Liver (tissue), 9 donors: ENCODE data around the gene TMEM168. TPM values are rescaled to one million over a fixed set of nuclear protein-coding genes. Genes with fewer than 3 reads are reported as not detected.

Experiments used
- DNase-seq: peaks from one replicate; pipeline ENCODE4 v3.0.0-alpha.2; 2017; ENCODE audit warnings: low spot score
- H3K27ac ChIP-seq, 2 donors: one replicate each; pipeline ENCODE4 v1.7.0; 2013; ENCODE audit warnings: inconsistent platforms in 2 of 2, low read length in 2 of 2, control low read depth in 1 of 2, low read depth in 1 of 2, mild to moderate bottlenecking in 1 of 2
- H3K27me3 ChIP-seq, 4 donors: one replicate each; pipeline versions ENCODE4 v1.6.1 to v1.7.0; 2013; ENCODE audit warnings: low read length in 3 of 4, inconsistent platforms in 1 of 4, mild to moderate bottlenecking in 1 of 4, moderate library complexity in 1 of 4; ENCODE audit not compliant: control insufficient read depth in 4 of 4, insufficient read depth in 4 of 4
- H3K36me3 ChIP-seq, 4 donors: one replicate each; pipeline versions ENCODE4 v1.6.1 to v1.7.0; 2013; ENCODE audit warnings: low read length in 3 of 4, mild to moderate bottlenecking in 3 of 4, low read depth in 1 of 4, moderate library complexity in 1 of 4; ENCODE audit not compliant: control insufficient read depth in 4 of 4, insufficient read depth in 3 of 4
- H3K4me1 ChIP-seq, 4 donors: one replicate each; pipeline versions ENCODE4 v1.6.1 to v1.7.0; 2013; ENCODE audit warnings: low read length in 3 of 4, mild to moderate bottlenecking in 3 of 4, moderate library complexity in 1 of 4; ENCODE audit not compliant: control insufficient read depth in 4 of 4, insufficient read depth in 4 of 4
- H3K4me3 ChIP-seq, 3 donors: one replicate each; pipeline versions ENCODE4 v1.6.1 to v1.7.0; 2013; ENCODE audit warnings: low read length in 3 of 3, control low read depth in 1 of 3, low read depth in 1 of 3, mild to moderate bottlenecking in 1 of 3
- H3K9ac ChIP-seq, 2 donors: one replicate each; pipeline ENCODE4 v1.7.0; 2013; ENCODE audit warnings: low read length in 2 of 2, mild to moderate bottlenecking in 2 of 2, moderate library complexity in 2 of 2, control low read depth in 1 of 2, low read depth in 1 of 2
- H3K9me3 ChIP-seq, 4 donors: one replicate each; pipeline versions ENCODE4 v1.6.1 to v1.7.0; 2013; ENCODE audit warnings: low read length in 3 of 4; ENCODE audit not compliant: control insufficient read depth in 4 of 4
- EGR1 ChIP-seq, 2 donors: IDR thresholded peaks; 2 replicates each; pipeline ENCODE4 v1.6.1; 2016 to 2018; ENCODE audit warnings: antibody characterized with exemption in 2 of 2, low read depth in 2 of 2
- FOXA1 ChIP-seq: IDR thresholded peaks from 2 replicates; pipeline ENCODE4 v1.6.1; 2016; ENCODE audit warnings: antibody characterized with exemption
- FOXA2 ChIP-seq: IDR thresholded peaks from 2 replicates; pipeline ENCODE4 v1.6.1; 2016; ENCODE audit warnings: antibody characterized with exemption
- GABPA ChIP-seq, 2 donors: IDR thresholded peaks in 1 of 2; conservative IDR thresholded peaks in 1 of 2; 2 replicates each; pipeline ENCODE4 v1.6.1; 2016; ENCODE audit warnings: antibody characterized with exemption in 2 of 2, mild to moderate bottlenecking in 1 of 2, moderate library complexity in 1 of 2
- HNF4A ChIP-seq, 2 donors: conservative IDR thresholded peaks; 2 replicates each; pipeline ENCODE4 v1.6.1; 2016; ENCODE audit warnings: antibody characterized with exemption in 2 of 2, mild to moderate bottlenecking in 2 of 2
- HNF4G ChIP-seq: IDR thresholded peaks from 2 replicates; pipeline ENCODE4 v1.6.1; 2016; ENCODE audit warnings: antibody characterized with exemption
- JUND ChIP-seq, 2 donors: IDR thresholded peaks; 2 replicates each; pipeline ENCODE4 v1.6.1; 2016; ENCODE audit warnings: antibody characterized with exemption in 2 of 2
- NR2F2 ChIP-seq: IDR thresholded peaks from 2 replicates; pipeline ENCODE4 v1.6.1; 2016; ENCODE audit warnings: antibody characterized with exemption
- RAD21 ChIP-seq, 2 donors: IDR thresholded peaks; 2 replicates each; pipeline ENCODE4 v1.6.1; 2016; ENCODE audit warnings: antibody characterized with exemption in 2 of 2, mild to moderate bottlenecking in 2 of 2
- REST ChIP-seq: IDR thresholded peaks from 2 replicates; pipeline ENCODE4 v1.6.1; 2016; ENCODE audit warnings: antibody characterized with exemption, mild to moderate bottlenecking
- RXRA ChIP-seq, 2 donors: IDR thresholded peaks; 2 replicates each; pipeline ENCODE4 v1.6.1; 2017 to 2018; ENCODE audit warnings: antibody characterized with exemption in 2 of 2, mild to moderate bottlenecking in 1 of 2
- SP1 ChIP-seq: IDR thresholded peaks from 2 replicates; pipeline ENCODE4 v1.6.1; 2018; ENCODE audit warnings: antibody characterized with exemption, mild to moderate bottlenecking
- TAF1 ChIP-seq: conservative IDR thresholded peaks from 2 replicates; pipeline ENCODE4 v1.6.1; 2016; ENCODE audit warnings: antibody characterized with exemption, mild to moderate bottlenecking
- YY1 ChIP-seq: IDR thresholded peaks from 2 replicates; pipeline ENCODE4 v1.6.1; 2016; ENCODE audit warnings: antibody characterized with exemption, mild to moderate bottlenecking
- WGBS: extraction: QIAGEN DNeasy Blood & Tissue Kit; methylation state at CpG from one replicate; pipeline ENCODE4 v1.1.7; 2013; 5-methylcytosine and 5-hydroxymethylcytosine counted together
- polyA plus RNA-seq, 2 donors: library from polyadenylated mRNA; stranded (reverse) in 1 of 2; unstranded in 1 of 2; fragments of 200-250 nt in 1 of 2; fragments of >200 nt in 1 of 2; fragmentation: Nextera tagmentation in 1 of 2; extraction: Ambion mirVana in 1 of 2; gene quantifications; one replicate each; pipeline versions ENCODE4 v1.2.1 to v1.2.3, GENCODE V29; 2013 to 2015
- total RNA-seq, 2 donors: library from RNA; depleted of rRNA; stranded (reverse); fragments of >200 nt; gene quantifications; one replicate each; pipeline ENCODE4 v1.2.3, GENCODE V29; 2014
- TF ChIP-seq, protein P1 (sequence below): IDR thresholded peaks from 2 replicates; pipeline ENCODE4 v1.6.1; 2016; ENCODE audit warnings: antibody characterized with exemption
- TF ChIP-seq, protein P2 (sequence below): IDR thresholded peaks from 2 replicates; pipeline ENCODE4 v1.6.1; 2016; ENCODE audit warnings: antibody characterized with exemption
- TF ChIP-seq, protein P3 (sequence below): IDR thresholded peaks from 2 replicates; pipeline ENCODE4 v1.6.1; 2016; ENCODE audit warnings: antibody characterized with exemption
- TF ChIP-seq, protein P4 (sequence below): fragments of 150-350 bp; IDR thresholded peaks from 2 replicates; pipeline ENCODE4 v1.5.1; 2017; ENCODE audit warnings: improper control_type of control experiment, low read depth, low read length; ENCODE audit not compliant: missing input control
- donor health status: healthy.
- donor health status: healthy.
- donor health status: healthy.
- donor health status: healthy.
- donor health status: healthy.

TMEM168 gene
- total and polyA plus RNA-seq, 4 donors, result 4.6 to 16.8 (median 7.7) TPM

DNA sequence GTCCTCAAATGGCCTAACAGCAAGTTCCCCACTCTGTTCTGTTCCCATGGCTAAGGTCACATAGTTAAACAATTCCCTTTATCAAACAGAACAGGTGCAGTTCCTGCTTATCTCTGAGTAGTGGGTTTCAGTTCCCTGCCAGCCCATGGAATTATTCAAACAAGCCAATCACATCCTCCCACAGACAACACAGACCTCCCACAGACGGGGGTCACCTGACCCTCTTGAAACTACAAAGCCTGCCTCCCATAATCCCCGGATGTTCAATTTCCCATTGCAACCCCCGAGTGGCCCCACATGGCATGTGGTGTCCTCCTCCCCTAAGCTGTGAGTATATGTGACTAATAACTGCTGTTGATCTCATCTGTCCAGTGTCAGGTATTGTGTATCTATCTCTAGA, 64.1 kb downstream of the TMEM168 start:
- WGBS, result 71% methylated on average over 3 of the region's 3 CpGs
- TF ChIP-seq HNF4G, result no peak
- TF ChIP-seq SP1, result no peak
- TF ChIP-seq GABPA (IDR thresholded peaks at IDR 0.05 in 1 of 2, conservative IDR thresholded peaks at IDR 0.05 in 1 of 2), result no peak
- TF ChIP-seq HNF4A (conservative IDR thresholded peaks at IDR 0.05), result no peak
- no peak for TF ChIP-seq RAD21 (IDR thresholded peaks at IDR 0.05)
- TF ChIP-seq, protein P1, sequence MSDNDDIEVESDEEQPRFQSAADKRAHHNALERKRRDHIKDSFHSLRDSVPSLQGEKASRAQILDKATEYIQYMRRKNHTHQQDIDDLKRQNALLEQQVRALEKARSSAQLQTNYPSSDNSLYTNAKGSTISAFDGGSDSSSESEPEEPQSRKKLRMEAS, result no peak
- TF ChIP-seq FOXA2, result no peak
- no peak for TF ChIP-seq EGR1 (IDR thresholded peaks at IDR 0.05; ENCODE audit: low read depth in 2 of 2)
- TF ChIP-seq TAF1, result no peak
- TF ChIP-seq YY1, result no peak
- no peak for TF ChIP-seq RXRA (IDR thresholded peaks at IDR 0.05)
- no peak for TF ChIP-seq NR2F2
- TF ChIP-seq, protein P2, sequence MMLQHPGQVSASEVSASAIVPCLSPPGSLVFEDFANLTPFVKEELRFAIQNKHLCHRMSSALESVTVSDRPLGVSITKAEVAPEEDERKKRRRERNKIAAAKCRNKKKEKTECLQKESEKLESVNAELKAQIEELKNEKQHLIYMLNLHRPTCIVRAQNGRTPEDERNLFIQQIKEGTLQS, result no peak
- no peak for TF ChIP-seq FOXA1
- TF ChIP-seq REST, result no peak
- TF ChIP-seq, protein P3, sequence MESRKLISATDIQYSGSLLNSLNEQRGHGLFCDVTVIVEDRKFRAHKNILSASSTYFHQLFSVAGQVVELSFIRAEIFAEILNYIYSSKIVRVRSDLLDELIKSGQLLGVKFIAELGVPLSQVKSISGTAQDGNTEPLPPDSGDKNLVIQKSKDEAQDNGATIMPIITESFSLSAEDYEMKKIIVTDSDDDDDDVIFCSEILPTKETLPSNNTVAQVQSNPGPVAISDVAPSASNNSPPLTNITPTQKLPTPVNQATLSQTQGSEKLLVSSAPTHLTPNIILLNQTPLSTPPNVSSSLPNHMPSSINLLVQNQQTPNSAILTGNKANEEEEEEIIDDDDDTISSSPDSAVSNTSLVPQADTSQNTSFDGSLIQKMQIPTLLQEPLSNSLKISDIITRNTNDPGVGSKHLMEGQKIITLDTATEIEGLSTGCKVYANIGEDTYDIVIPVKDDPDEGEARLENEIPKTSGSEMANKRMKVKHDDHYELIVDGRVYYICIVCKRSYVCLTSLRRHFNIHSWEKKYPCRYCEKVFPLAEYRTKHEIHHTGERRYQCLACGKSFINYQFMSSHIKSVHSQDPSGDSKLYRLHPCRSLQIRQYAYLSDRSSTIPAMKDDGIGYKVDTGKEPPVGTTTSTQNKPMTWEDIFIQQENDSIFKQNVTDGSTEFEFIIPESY, result no peak
- TF ChIP-seq, protein P4, sequence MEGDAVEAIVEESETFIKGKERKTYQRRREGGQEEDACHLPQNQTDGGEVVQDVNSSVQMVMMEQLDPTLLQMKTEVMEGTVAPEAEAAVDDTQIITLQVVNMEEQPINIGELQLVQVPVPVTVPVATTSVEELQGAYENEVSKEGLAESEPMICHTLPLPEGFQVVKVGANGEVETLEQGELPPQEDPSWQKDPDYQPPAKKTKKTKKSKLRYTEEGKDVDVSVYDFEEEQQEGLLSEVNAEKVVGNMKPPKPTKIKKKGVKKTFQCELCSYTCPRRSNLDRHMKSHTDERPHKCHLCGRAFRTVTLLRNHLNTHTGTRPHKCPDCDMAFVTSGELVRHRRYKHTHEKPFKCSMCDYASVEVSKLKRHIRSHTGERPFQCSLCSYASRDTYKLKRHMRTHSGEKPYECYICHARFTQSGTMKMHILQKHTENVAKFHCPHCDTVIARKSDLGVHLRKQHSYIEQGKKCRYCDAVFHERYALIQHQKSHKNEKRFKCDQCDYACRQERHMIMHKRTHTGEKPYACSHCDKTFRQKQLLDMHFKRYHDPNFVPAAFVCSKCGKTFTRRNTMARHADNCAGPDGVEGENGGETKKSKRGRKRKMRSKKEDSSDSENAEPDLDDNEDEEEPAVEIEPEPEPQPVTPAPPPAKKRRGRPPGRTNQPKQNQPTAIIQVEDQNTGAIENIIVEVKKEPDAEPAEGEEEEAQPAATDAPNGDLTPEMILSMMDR, result no peak
- H3K27ac ChIP-seq, result no peak overlapping the region

DNA sequence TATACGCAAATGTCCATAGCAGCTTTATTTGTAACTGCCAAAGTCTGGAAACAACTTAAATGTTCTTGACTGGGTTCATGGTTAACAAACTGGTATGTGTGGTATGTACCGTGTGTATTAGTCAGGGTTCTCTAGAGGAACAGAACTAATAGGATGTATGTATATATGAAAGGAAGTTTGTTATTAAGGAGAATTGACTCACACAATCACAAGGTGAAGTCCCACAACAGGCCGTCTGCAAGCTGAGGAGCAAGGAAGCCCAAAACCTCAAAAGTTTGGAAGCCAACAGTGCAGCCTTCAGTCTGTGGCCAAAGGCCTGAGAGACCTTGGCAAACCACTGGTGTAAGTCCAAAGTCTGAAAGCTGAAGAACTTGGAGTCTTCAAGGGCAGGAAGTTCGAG, 66.8 kb downstream of the TMEM168 start:
- TF ChIP-seq, protein P1, result no peak
- TF ChIP-seq, protein P3, result no peak
- no peak for TF ChIP-seq RAD21 (IDR thresholded peaks at IDR 0.05)
- no peak for TF ChIP-seq HNF4G
- no peak for TF ChIP-seq FOXA1
- no peak for TF ChIP-seq SP1
- TF ChIP-seq HNF4A (conservative IDR thresholded peaks at IDR 0.05), result no peak
- TF ChIP-seq TAF1, result no peak
- no peak for TF ChIP-seq NR2F2
- TF ChIP-seq FOXA2, result no peak
- TF ChIP-seq, protein P4, result no peak
- TF ChIP-seq EGR1 (IDR thresholded peaks at IDR 0.05; ENCODE audit: low read depth in 2 of 2), result no peak
- no peak for TF ChIP-seq JUND (IDR thresholded peaks at IDR 0.05)
- TF ChIP-seq GABPA (IDR thresholded peaks at IDR 0.05 in 1 of 2, conservative IDR thresholded peaks at IDR 0.05 in 1 of 2), result no peak
- Histone ChIP-seq H3K27me3 (no peaks in the 10 kb centered on the region), H3K4me3 (no peak overlapping the region), H3K36me3 (no peaks in the 10 kb centered on the region), H3K27ac (no peak overlapping the region), H3K9me3 (peaks cover 0 to 7% (median 0%) of the 10 kb centered on the region in 4 donors), H3K4me1 (no peaks in the 10 kb centered on the region), H3K9ac (no peak overlapping the region)
- no peak for DNase-seq
- 86% methylated on average over 4 of the region's 4 CpGs for WGBS

More for the DNA sequence above, 64.1 kb downstream of the TMEM168 start:
- Histone ChIP-seq H3K4me1 (no peaks in the 10 kb centered on the region), H3K27me3 (no peaks in the 10 kb centered on the region), H3K9me3 (peaks cover 0 to 11% (median 0%) of the 10 kb centered on the region in 4 donors), H3K4me3 (no peak overlapping the region), H3K9ac (no peak overlapping the region), H3K36me3 (no peaks in the 10 kb centered on the region)
- DNase-seq, result no peak
